DOHH2 (cell line): ENCODE data around the gene PATJ.
"Not testable (repeated sequence)": the region's sequence is repeated elsewhere in the genome, so short reads cannot be mapped to it uniquely, and the experiment has no call there.

Experiments
- H3F3A ChIP-seq: fragments of 200-600 bp; sonication (generic), shearing (Covaris generic); 2 replicates; pipeline ENCODE4 v1.6.0; 2016; ENCODE audit warnings: antibody characterized with exemption, mild to moderate bottlenecking; ENCODE audit not compliant: control insufficient read depth, insufficient read depth
- H3K27ac ChIP-seq: fragments of 200-600 bp; sonication (generic); 2 replicates; pipeline ENCODE4 v1.5.1; 2014; ENCODE audit warnings: low read depth, mild to moderate bottlenecking, low read length, moderate library complexity
- H3K27me3 ChIP-seq: fragments of 200-600 bp; sonication (generic); 2 replicates; pipeline ENCODE4 v1.6.1; 2014; ENCODE audit warnings: mild to moderate bottlenecking, low read length, mixed read lengths; ENCODE audit not compliant: control insufficient read depth
- H3K36me3 ChIP-seq: fragments of 200-600 bp; sonication (generic); 2 replicates; pipeline ENCODE4 v1.6.1; 2014; ENCODE audit warnings: mild to moderate bottlenecking, low read length, moderate library complexity, mixed read lengths; ENCODE audit not compliant: control insufficient read depth
- H3K4me1 ChIP-seq: fragments of 200-600 bp; sonication (generic); 2 replicates; pipeline ENCODE4 v1.6.1; 2014; ENCODE audit warnings: mild to moderate bottlenecking, low read length, mixed read lengths; ENCODE audit not compliant: control insufficient read depth
- H3K4me2 ChIP-seq: fragments of 200-600 bp; sonication (generic); 2 replicates; pipeline ENCODE4 v1.6.0; 2014; ENCODE audit warnings: mild to moderate bottlenecking, low read length, moderate library complexity
- H3K4me3 ChIP-seq: fragments of 200-600 bp; sonication (generic); 2 replicates; pipeline ENCODE4 v1.5.1; 2014; ENCODE audit warnings: mild to moderate bottlenecking, low read length, mixed read lengths
- H3K79me2 ChIP-seq: fragments of 200-600 bp; sonication (generic); 2 replicates; pipeline ENCODE4 v1.6.1; 2014; ENCODE audit warnings: mild to moderate bottlenecking, low read length, mixed read lengths; ENCODE audit not compliant: control insufficient read depth
- H3K9me2 ChIP-seq: fragments of 200-600 bp; sonication (generic); replicated peaks from 2 replicates; pipeline ENCODE4 v1.6.1; 2014; ENCODE audit warnings: mild to moderate bottlenecking, low read length, mixed read lengths; ENCODE audit not compliant: control insufficient read depth
- H3K9me3 ChIP-seq: fragments of 200-600 bp; sonication (generic); 2 replicates; pipeline ENCODE4 v1.6.1; 2014; ENCODE audit warnings: antibody characterized with exemption, low read length, mixed read lengths; ENCODE audit not compliant: control insufficient read depth, insufficient read depth
- H4K20me1 ChIP-seq: fragments of 200-600 bp; sonication (generic); 2 replicates; pipeline ENCODE4 v1.6.0; 2014; ENCODE audit warnings: low read depth, mild to moderate bottlenecking, antibody characterized with exemption, low read length, moderate library complexity; ENCODE audit not compliant: control insufficient read depth, insufficient read depth
- EZH2phosphoT487 ChIP-seq: fragments of 200-600 bp; sonication (generic); IDR thresholded peaks from 2 replicates; pipeline ENCODE4 v1.6.1; 2017; ENCODE audit warnings: borderline replicate concordance, mild to moderate bottlenecking, antibody characterized with exemption, low read length, moderate library complexity, mixed read lengths
- TF ChIP-seq, protein P1 (sequence below): fragments of 200-600 bp; sonication (generic); IDR thresholded peaks from one replicate; pipeline ENCODE4 v1.5.1; 2014; ENCODE audit warnings: antibody characterized with exemption, mild to moderate bottlenecking, low read depth, low read length; ENCODE audit not compliant: poor library complexity, severe bottlenecking

The PATJ gene

DNA sequence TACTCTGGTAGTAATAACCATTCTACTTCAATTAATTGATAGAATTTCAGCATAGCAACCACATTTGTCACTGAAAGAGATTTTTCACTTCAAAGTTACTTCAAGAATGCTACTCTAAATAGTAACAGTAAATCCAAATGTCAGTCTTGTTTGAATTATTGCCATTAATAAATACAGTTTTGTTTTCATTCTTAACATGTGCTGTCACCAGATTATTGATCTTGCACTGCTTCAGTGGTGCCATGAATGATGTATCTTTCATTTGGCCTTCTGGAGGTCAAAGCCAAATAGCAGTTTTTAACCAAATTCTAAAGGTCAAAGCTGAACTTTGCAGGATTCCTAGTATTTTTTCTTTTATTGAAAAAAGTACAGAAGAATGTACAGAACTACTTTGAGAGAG is 199.5 kb downstream of the PATJ start:
- Histone ChIP-seq H3K36me3 (no peaks in the 10 kb centered on the region), H3K27ac (no peak overlapping the region), H4K20me1 (no peaks in the 10 kb centered on the region), H3F3A (no peaks in the 10 kb centered on the region), H3K27me3 (no peaks in the 10 kb centered on the region), H3K9me3 (no peaks in the 10 kb centered on the region), H3K4me1 (no peaks in the 10 kb centered on the region), H3K79me2 (no peaks in the 10 kb centered on the region), H3K4me3 (no peak overlapping the region), H3K9me2 (no peaks in the 10 kb centered on the region), H3K4me2 (no peak overlapping the region)
- TF ChIP-seq, protein P1, sequence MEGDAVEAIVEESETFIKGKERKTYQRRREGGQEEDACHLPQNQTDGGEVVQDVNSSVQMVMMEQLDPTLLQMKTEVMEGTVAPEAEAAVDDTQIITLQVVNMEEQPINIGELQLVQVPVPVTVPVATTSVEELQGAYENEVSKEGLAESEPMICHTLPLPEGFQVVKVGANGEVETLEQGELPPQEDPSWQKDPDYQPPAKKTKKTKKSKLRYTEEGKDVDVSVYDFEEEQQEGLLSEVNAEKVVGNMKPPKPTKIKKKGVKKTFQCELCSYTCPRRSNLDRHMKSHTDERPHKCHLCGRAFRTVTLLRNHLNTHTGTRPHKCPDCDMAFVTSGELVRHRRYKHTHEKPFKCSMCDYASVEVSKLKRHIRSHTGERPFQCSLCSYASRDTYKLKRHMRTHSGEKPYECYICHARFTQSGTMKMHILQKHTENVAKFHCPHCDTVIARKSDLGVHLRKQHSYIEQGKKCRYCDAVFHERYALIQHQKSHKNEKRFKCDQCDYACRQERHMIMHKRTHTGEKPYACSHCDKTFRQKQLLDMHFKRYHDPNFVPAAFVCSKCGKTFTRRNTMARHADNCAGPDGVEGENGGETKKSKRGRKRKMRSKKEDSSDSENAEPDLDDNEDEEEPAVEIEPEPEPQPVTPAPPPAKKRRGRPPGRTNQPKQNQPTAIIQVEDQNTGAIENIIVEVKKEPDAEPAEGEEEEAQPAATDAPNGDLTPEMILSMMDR = no peak
- no peak for TF ChIP-seq EZH2phosphoT487

DNA sequence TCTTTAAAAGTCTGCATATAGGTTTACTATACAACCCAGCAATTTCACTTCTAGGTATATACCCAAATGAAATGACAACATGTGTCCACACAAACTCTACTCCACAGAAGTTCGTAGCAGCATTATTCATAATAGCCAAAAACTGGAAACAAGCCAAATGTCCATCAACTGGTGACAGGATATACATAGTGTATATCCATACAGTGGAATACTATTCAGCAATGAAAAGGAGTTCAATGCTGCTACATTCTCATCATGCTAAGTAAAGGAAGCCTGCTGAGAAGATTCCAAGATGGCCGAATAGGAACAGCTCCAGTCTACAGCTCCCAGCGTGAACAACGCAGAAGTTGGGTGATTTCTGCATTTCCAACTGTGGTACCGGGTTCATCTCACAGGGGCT is 200.6 kb downstream of the PATJ start:
- Histone ChIP-seq H3F3A (no peaks in the 10 kb centered on the region), H3K79me2 (no peaks in the 10 kb centered on the region), H4K20me1 (no peaks in the 10 kb centered on the region), H3K4me1 (no peaks in the 10 kb centered on the region), H3K9me2 (no peaks in the 10 kb centered on the region), H3K9me3 (no peaks in the 10 kb centered on the region), H3K36me3 (no peaks in the 10 kb centered on the region), H3K4me2 (no peak overlapping the region), H3K27me3 (no peaks in the 10 kb centered on the region), H3K27ac (no peak overlapping the region), H3K4me3 (no peak overlapping the region)
- TF ChIP-seq, protein P1 = no peak
- TF ChIP-seq EZH2phosphoT487 = no peak

DNA sequence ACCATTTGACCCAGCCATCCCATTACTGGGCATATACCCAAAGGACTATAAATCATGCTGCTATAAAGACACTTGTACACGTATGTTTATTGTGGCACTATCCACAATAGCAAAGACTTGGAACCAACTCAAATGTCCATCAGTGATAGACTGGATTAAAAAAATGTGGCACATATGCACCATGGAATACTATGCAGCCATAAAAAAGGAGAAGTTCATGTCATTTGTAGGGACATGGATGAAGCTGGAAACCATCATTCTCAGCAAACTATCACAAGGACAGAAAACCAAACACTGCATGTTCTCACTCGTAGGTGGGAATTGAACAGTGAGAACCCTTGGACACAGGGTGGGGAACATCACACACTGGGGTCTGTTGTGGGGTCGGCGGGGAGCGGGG is 206.4 kb downstream of the PATJ start:
- H3K4me3 ChIP-seq, H3K27ac ChIP-seq, H3K9me2 ChIP-seq, H3K79me2 ChIP-seq, H3K27me3 ChIP-seq, H3K9me3 ChIP-seq, H3F3A ChIP-seq, H3K36me3 ChIP-seq, H3K4me1 ChIP-seq, H3K4me2 ChIP-seq, H4K20me1 ChIP-seq: not testable (repeated sequence)

DNA sequence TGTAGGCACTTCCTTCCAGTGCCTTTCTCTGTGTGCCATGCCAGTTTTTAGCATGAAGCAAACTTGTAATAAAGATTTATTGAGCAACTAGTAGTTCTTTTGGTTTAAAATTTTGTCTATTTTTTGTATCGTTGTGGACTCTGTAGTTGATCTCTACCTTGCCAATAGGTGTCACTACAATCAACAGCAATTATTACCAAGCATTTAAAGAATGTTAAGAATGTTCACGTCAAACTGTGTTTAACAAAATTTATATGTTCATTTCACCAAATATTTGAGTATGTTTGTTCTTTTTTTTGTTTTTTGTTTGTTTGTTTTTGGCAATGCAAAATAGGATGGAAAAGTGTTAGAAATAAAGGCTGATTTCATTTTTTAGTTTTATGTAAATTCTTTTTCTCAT is 208.1 kb downstream of the PATJ start:
- Histone ChIP-seq H3K9me3 (no peaks in the 10 kb centered on the region), H3F3A (no peaks in the 10 kb centered on the region), H3K27me3 (no peaks in the 10 kb centered on the region), H3K4me3 (no peak overlapping the region), H3K4me1 (no peaks in the 10 kb centered on the region), H3K9me2 (no peaks in the 10 kb centered on the region), H3K27ac (no peak overlapping the region), H4K20me1 (no peaks in the 10 kb centered on the region), H3K36me3 (no peaks in the 10 kb centered on the region), H3K79me2 (no peaks in the 10 kb centered on the region), H3K4me2 (no peak overlapping the region)
- TF ChIP-seq, protein P1 = peak; percentile 47
- TF ChIP-seq EZH2phosphoT487 = no peak
